ENCODE results near the gene KLHL42.

- TF ChIP-seq, protein P1, sequence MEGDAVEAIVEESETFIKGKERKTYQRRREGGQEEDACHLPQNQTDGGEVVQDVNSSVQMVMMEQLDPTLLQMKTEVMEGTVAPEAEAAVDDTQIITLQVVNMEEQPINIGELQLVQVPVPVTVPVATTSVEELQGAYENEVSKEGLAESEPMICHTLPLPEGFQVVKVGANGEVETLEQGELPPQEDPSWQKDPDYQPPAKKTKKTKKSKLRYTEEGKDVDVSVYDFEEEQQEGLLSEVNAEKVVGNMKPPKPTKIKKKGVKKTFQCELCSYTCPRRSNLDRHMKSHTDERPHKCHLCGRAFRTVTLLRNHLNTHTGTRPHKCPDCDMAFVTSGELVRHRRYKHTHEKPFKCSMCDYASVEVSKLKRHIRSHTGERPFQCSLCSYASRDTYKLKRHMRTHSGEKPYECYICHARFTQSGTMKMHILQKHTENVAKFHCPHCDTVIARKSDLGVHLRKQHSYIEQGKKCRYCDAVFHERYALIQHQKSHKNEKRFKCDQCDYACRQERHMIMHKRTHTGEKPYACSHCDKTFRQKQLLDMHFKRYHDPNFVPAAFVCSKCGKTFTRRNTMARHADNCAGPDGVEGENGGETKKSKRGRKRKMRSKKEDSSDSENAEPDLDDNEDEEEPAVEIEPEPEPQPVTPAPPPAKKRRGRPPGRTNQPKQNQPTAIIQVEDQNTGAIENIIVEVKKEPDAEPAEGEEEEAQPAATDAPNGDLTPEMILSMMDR (conservative IDR thresholded peaks at IDR 0.05; ENCODE audit: low read length): no peak
- TF ChIP-seq EZH2phosphoT487 (IDR thresholded peaks at IDR 0.05; ENCODE audit: borderline replicate concordance): no peak
Observed at GRCh38 chr12:27845187-27845586, 65.2 kb downstream of the KLHL42 start.

Measured in Loucy (cell line).